ENCODE results near the gene CSTPP1. TPM values are rescaled to one million over a fixed set of nuclear protein-coding genes. Genes with fewer than 3 reads are reported as not detected.
"Not testable (repeated sequence)": the region's sequence is repeated elsewhere in the genome, so short reads cannot be mapped to it uniquely, and the experiment has no call there.

The CSTPP1 gene
- total RNA-seq, 1 donor from 2014 or later = 31.5 TPM

DNA sequence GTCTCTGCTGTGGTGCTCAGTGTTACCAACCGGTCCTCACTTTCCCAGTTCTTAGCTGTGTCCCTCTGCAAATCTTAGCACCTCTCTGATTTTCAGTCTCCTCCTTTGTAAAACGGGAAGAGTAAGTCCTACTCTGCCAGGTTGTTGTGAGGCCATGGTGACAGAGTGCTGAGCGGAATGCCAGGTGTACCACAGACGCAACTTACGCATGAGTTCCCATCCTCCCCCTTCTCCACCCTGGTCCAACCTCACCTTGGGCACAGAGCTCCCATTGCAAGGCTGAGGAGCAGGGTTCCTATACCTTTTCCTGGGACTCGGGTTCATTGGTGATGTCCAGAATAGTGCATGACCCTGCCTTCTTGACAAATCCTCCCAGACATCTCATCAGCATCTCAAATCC lies 270.9 kb downstream of the CSTPP1 start:
- H3K27me3 ChIP-seq (ENCODE audit: control insufficient read depth, insufficient read depth, low read length) = no peaks in the 10 kb centered on the region
- TF ChIP-seq, protein P1, sequence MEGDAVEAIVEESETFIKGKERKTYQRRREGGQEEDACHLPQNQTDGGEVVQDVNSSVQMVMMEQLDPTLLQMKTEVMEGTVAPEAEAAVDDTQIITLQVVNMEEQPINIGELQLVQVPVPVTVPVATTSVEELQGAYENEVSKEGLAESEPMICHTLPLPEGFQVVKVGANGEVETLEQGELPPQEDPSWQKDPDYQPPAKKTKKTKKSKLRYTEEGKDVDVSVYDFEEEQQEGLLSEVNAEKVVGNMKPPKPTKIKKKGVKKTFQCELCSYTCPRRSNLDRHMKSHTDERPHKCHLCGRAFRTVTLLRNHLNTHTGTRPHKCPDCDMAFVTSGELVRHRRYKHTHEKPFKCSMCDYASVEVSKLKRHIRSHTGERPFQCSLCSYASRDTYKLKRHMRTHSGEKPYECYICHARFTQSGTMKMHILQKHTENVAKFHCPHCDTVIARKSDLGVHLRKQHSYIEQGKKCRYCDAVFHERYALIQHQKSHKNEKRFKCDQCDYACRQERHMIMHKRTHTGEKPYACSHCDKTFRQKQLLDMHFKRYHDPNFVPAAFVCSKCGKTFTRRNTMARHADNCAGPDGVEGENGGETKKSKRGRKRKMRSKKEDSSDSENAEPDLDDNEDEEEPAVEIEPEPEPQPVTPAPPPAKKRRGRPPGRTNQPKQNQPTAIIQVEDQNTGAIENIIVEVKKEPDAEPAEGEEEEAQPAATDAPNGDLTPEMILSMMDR (IDR thresholded peaks at IDR 0.05; ENCODE audit: insufficient read depth, low read length, poor library complexity, severe bottlenecking) = no peak
- H3K4me3 ChIP-seq (ENCODE audit: low read depth, low read length) = no peak overlapping the region
- no peak for DNase-seq (ENCODE audit: low read depth)
- H3K36me3 ChIP-seq (ENCODE audit: control insufficient read depth, insufficient read depth, low read length) = no peaks in the 10 kb centered on the region

GRCh38 chr11:47208008-47208552 lies 271.5 kb downstream of the CSTPP1 start:
- H3K36me3 ChIP-seq (ENCODE audit: control insufficient read depth, insufficient read depth, low read length); DNase-seq (ENCODE audit: low read depth); H3K27me3 ChIP-seq (ENCODE audit: control insufficient read depth, insufficient read depth, low read length); H3K4me3 ChIP-seq (ENCODE audit: low read depth, low read length): not testable (repeated sequence)

GRCh38 chr11:47208628-47209027 lies 272.1 kb downstream of the CSTPP1 start:
- H3K36me3 ChIP-seq (ENCODE audit: control insufficient read depth, insufficient read depth, low read length) = no peaks in the 10 kb centered on the region
- TF ChIP-seq, protein P1 (IDR thresholded peaks at IDR 0.05; ENCODE audit: insufficient read depth, low read length, poor library complexity, severe bottlenecking) = no peak
- no peak for DNase-seq (ENCODE audit: low read depth)
- H3K4me3 ChIP-seq (ENCODE audit: low read depth, low read length) = no peak overlapping the region
- H3K27me3 ChIP-seq (ENCODE audit: control insufficient read depth, insufficient read depth, low read length) = no peaks in the 10 kb centered on the region

Other genes starting within 250 kb of the CSTPP1 start
- 51.6 and 61.7 TPM in 2 replicates for gene ARHGAP1, start 236.1 kb upstream of the CSTPP1 start, total RNA-seq
- gene ZNF408, start 235.7 kb upstream of the CSTPP1 start, total RNA-seq = 23.0 and 26.8 TPM in 2 replicates
- gene F2, start 217.5 kb upstream of the CSTPP1 start, total RNA-seq = not detected in 2 replicates
- gene CKAP5, start 90.5 kb upstream of the CSTPP1 start, total RNA-seq = 44.6 and 49.0 TPM in 2 replicates
- gene LRP4, start 18.2 kb upstream of the CSTPP1 start, total RNA-seq = 6.1 and 9.9 TPM in 2 replicates
- gene ARFGAP2, start 240.1 kb downstream of the CSTPP1 start, total RNA-seq = 95.7 and 106 TPM in 2 replicates
- 37.9 and 57.4 TPM in 2 replicates for gene PACSIN3, start 249.7 kb downstream of the CSTPP1 start, total RNA-seq

Data from kidney epithelial cell (primary cell).